Measurements from ENCODE around the gene SPECC1L.

SPECC1L gene

GRCh38 chr22:24421428-24421931 is 150.8 kb downstream of the SPECC1L start:
- FAIRE-seq: peak; percentile 60

GRCh38 chr22:24422102-24422665 is 151.6 kb downstream of the SPECC1L start:
- DNase-seq (ENCODE audit: extremely low spot score, insufficient read length, low read depth) (no peak), FAIRE-seq (no peak)

More at GRCh38 chr22:24421428-24421931, 150.8 kb downstream of the SPECC1L start:
- DNase-seq (ENCODE audit: extremely low spot score, insufficient read length, low read depth): no peak

- DNase-seq (ENCODE audit: extremely low spot score, insufficient read length, low read depth) (peak; percentile 75), FAIRE-seq (peak; percentile 71)
These were observed 152.9 kb downstream of the SPECC1L start for GRCh38 chr22:24423519-24424000.

- FAIRE-seq (no peak), DNase-seq (ENCODE audit: extremely low spot score, insufficient read length, low read depth) (no peak)
These were observed 153.6 kb downstream of the SPECC1L start for GRCh38 chr22:24424001-24424900.

- DNase-seq (ENCODE audit: extremely low spot score, insufficient read length, low read depth): no peak
- FAIRE-seq: no peak
These were observed 154.5 kb downstream of the SPECC1L start for GRCh38 chr22:24424901-24425775.

GRCh38 chr22:24426436-24426835 is 155.8 kb downstream of the SPECC1L start:
- no peak for DNase-seq (ENCODE audit: extremely low spot score, insufficient read length, low read depth)
- FAIRE-seq: no peak

- FAIRE-seq (peak; percentile 42), DNase-seq (ENCODE audit: extremely low spot score, insufficient read length, low read depth) (no peak)
These were observed 156.3 kb downstream of the SPECC1L start for GRCh38 chr22:24426851-24427499.

- no peak for DNase-seq (ENCODE audit: extremely low spot score, insufficient read length, low read depth)
- FAIRE-seq: peak; percentile 89
These were observed 157.0 kb downstream of the SPECC1L start, which contains the start of gene ADORA2A for GRCh38 chr22:24427500-24428164. ADORA2A (plus strand) TSS chr22:24427599; CDS start chr22:24433405, 5,806 bp downstream.

GRCh38 chr22:24428751-24429410 is 158.2 kb downstream of the SPECC1L start:
- DNase-seq (ENCODE audit: extremely low spot score, insufficient read length, low read depth) (no peak), FAIRE-seq (no peak)

- FAIRE-seq (peak; percentile 70), DNase-seq (ENCODE audit: extremely low spot score, insufficient read length, low read depth) (no peak)
These were observed 159.1 kb downstream of the SPECC1L start for GRCh38 chr22:24429411-24430365.

GRCh38 chr22:24430431-24431308 is 160.0 kb downstream of the SPECC1L start:
- FAIRE-seq: no peak

GRCh38 chr22:24431309-24432034 is 160.8 kb downstream of the SPECC1L start:
- FAIRE-seq (no peak), DNase-seq (ENCODE audit: extremely low spot score, insufficient read length, low read depth) (no peak)

More at GRCh38 chr22:24430431-24431308, 160.0 kb downstream of the SPECC1L start:
- DNase-seq (ENCODE audit: extremely low spot score, insufficient read length, low read depth): no peak

GRCh38 chr22:24432059-24432853 is 161.6 kb downstream of the SPECC1L start:
- DNase-seq (ENCODE audit: extremely low spot score, insufficient read length, low read depth): no peak
- no peak for FAIRE-seq

- FAIRE-seq: no peak
These were observed 162.6 kb downstream of the SPECC1L start for GRCh38 chr22:24433001-24433827.

More at GRCh38 chr22:24433001-24433827, 162.6 kb downstream of the SPECC1L start:
- no peak for DNase-seq (ENCODE audit: extremely low spot score, insufficient read length, low read depth)
